KOPT-K1 (cell line): ENCODE measurements around the gene ZNF615.
"Not testable (repeated sequence)": the region's sequence is repeated elsewhere in the genome, so short reads cannot be mapped to it uniquely, and the experiment has no call there.

Source experiments
- H3K27ac ChIP-seq: fragments of 200-600 bp; sonication (generic); 2 replicates; pipeline ENCODE4 v1.5.1; 2016; ENCODE audit warnings: antibody characterized with exemption, mild to moderate bottlenecking, low read depth, low read length; ENCODE audit not compliant: poor library complexity, severe bottlenecking
- H3K36me3 ChIP-seq: fragments of 200-600 bp; sonication (generic); 2 replicates; pipeline ENCODE4 v1.5.1; 2017; ENCODE audit warnings: antibody characterized with exemption, mild to moderate bottlenecking, low read length, moderate library complexity; ENCODE audit not compliant: insufficient read depth
- H3K9me3 ChIP-seq: fragments of 200-600 bp; sonication (generic); 2 replicates; pipeline ENCODE4 v1.5.1; 2017; ENCODE audit warnings: antibody characterized with exemption, low read length, mild to moderate bottlenecking; ENCODE audit not compliant: insufficient read depth, poor library complexity, severe bottlenecking

ZNF615 gene

GRCh38 chr19:51994048-51994644 lies 13.9 kb downstream of the ZNF615 start:
- Histone ChIP-seq H3K27ac (no peak overlapping the region), H3K9me3 (peaks cover 97% of the 10 kb centered on the region), H3K36me3 (peaks cover 70% of the 10 kb centered on the region)

DNA sequence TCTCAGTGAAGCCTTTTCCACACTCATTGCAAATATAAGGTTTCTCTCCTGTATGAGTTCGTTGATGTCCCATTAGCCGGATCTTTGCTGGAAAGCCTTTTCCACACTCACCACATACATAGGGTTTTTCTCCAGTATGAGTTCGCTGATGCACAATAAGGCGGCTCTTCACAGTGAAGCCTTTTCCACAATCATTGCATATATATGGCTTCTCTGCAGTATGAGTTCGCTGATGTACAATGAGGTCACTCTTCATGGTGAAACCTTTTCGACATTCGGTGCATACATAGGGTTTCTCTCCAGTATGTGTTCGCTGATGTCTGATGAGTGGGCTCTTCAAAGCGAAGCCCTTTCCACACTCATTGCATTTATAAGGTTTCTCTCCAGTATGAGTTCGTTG lies 14.6 kb downstream of the ZNF615 start:
- Histone ChIP-seq H3K9me3 (peaks cover 97% of the 10 kb centered on the region), H3K27ac (no peak overlapping the region), H3K36me3 (peaks cover 62% of the 10 kb centered on the region)

DNA sequence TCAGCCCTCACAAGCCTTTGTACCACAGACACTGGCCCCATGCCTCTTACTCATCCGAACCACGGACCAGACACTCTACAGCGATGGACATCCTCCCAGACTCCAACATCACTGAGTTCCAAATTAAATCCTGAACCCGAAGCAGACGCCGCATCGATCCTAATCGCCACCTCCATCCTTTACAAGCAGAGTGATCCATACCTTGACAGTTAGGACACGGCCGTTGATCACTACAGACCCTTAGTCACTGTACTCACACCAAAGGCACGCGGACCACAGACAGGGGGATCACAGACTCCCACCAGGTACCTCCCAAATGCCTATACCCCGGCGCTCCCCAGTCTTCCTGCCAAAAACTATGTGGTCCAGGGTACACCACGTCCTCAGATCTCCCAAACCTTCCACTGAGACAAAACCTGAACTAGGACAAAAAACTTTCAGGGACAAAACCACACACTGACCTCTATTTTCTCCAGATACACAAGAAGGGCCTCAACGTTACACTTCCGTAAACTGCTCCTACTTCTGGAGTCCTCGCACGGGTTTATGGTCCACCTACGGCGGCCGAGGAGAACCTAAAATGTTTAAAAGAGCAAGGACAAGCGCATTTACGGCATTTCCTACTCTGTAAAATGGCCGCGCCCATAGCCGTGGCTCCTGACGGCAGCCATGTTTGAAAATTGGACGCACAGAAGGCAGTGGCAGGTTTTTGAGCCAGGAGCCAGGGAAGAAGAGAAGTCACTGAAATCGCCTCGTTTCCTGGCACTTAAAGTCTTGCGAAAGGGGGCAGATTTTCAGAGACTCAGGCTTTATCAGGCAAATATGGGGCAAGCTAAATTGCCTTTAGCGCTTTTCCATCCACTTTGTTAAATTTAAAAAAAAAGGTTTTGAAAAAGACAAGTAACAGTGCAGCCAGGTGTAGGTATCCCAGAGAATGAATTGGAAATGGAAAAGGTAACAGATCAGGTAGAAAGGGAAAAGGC lies 21.4 kb downstream of the ZNF615 start, which contains the start of gene ZNF350:
Gene ZNF350 (minus strand): TSS at position 532 of the 983 bp plus-strand sequence. CDS start 12,480 bp downstream, outside the sequence.
- peak within 1 kb of the TSS; percentile 61 for H3K27ac ChIP-seq
- peaks cover 5% of the 10 kb centered on the region; the same call in 1 of the 2 replicates for H3K36me3 ChIP-seq
- peaks cover 92% of the 10 kb centered on the region for H3K9me3 ChIP-seq

GRCh38 chr19:51983361-51983760 lies 24.6 kb downstream of the ZNF615 start:
- Histone ChIP-seq H3K27ac (no peak overlapping the region), H3K9me3 (peaks cover 92% of the 10 kb centered on the region), H3K36me3 (peaks cover 24% of the 10 kb centered on the region; the same call in 1 of the 2 replicates)

- Histone ChIP-seq H3K36me3 (peaks cover 24% of the 10 kb centered on the region; the same call in 1 of the 2 replicates), H3K9me3 (peaks cover 95% of the 10 kb centered on the region)
- not testable (repeated sequence) for H3K27ac ChIP-seq
These were observed 27.1 kb downstream of the ZNF615 start for GRCh38 chr19:51980926-51981325.

GRCh38 chr19:51980116-51980736 lies 27.8 kb downstream of the ZNF615 start:
- peaks cover 96% of the 10 kb centered on the region for H3K9me3 ChIP-seq
- H3K36me3 ChIP-seq: peaks cover 24% of the 10 kb centered on the region; the same call in 1 of the 2 replicates
- no peak overlapping the region for H3K27ac ChIP-seq

GRCh38 chr19:51978882-51979281 lies 29.1 kb downstream of the ZNF615 start:
- Histone ChIP-seq H3K36me3 (peaks cover 33% of the 10 kb centered on the region), H3K27ac (no peak overlapping the region), H3K9me3 (peaks cover 96% of the 10 kb centered on the region)

DNA sequence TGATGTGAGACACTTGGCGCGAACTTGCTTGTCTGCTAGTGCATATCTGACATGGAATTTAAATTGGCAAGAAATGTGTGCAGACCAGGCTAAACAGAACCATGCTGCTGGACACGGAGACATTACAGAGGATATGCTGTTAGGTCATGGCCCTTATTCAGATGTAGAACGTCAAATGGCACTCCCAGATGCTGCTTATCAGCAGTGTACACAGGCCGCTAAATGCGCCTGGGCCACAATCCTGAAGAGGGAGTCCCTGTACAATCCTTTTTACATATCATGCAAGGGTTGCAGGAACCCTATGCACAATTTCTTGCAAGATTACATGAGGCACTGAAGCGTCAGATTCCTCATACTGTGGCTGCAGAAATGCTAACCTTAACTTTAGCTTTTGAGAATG lies 30.7 kb downstream of the ZNF615 start:
- peaks cover 98% of the 10 kb centered on the region for H3K9me3 ChIP-seq
- peaks cover 44% of the 10 kb centered on the region for H3K36me3 ChIP-seq
- no peak overlapping the region for H3K27ac ChIP-seq

GRCh38 chr19:51976852-51977251 lies 31.2 kb downstream of the ZNF615 start:
- Histone ChIP-seq H3K36me3 (peaks cover 49% of the 10 kb centered on the region), H3K27ac (no peak overlapping the region), H3K9me3 (peaks cover 99% of the 10 kb centered on the region)

DNA sequence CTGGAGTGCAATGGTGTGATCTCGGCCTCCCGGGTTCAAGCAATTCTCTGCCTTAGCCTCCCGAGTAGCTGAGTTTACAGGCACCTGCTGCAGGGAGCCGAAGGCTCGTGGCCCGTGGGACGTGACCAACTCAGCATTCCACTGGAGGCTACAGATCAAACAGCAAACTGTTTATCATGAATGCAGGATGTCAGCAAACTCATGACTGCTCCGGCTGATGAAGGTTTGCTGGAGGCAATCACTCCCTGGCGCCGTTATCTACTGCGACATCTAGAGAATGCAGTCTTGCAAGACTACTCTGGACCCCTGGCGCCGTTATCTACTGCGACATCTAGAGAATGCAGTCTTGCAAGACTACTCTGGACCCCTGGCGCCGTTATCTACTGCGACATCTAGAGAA lies 32.2 kb downstream of the ZNF615 start:
- H3K9me3 ChIP-seq: peaks cover 99% of the 10 kb centered on the region
- H3K36me3 ChIP-seq: peaks cover 54% of the 10 kb centered on the region
- not testable (repeated sequence) for H3K27ac ChIP-seq

DNA sequence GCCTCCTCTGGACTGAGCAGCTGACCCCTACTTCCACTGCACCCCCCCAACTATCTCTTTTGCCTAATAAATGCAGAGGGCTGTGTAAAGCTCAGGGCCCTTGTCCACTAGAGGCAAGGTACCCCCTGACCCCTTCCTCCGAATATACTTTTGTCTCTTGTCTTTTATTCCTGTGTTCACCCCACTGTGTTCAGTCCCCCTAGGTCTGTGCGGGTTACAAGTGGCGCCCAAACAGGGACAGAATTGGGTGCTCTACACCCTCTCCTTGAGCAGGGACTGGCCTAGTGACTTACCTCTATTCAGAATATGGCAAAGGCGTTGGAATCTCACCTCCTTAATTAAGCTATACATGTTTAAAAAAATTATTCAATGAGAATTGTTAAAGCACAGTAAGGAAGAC lies 36.4 kb downstream of the ZNF615 start:
- peaks cover 99% of the 10 kb centered on the region for H3K9me3 ChIP-seq
- H3K36me3 ChIP-seq: peaks cover 81% of the 10 kb centered on the region
- no peak overlapping the region for H3K27ac ChIP-seq

DNA sequence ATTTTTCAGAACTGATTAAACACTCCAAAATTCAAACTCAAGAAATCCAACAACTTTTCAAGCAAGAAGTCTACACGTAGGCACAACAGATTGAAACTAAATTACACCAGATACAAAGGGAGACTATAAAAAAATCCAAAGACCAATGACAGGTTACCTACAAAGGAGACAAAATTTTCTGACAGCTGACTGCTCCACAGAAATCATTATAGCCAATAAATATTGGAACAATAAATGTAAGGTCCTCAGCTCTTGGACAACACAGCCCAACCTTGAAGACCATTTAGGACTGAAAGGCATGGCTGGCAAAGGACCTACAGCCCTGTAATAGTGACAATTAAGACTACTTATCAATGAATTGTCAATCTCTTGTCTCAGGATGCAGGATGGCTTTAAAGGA lies 37.3 kb downstream of the ZNF615 start:
- no peak overlapping the region for H3K27ac ChIP-seq
- peaks cover 90% of the 10 kb centered on the region for H3K36me3 ChIP-seq
- H3K9me3 ChIP-seq: peaks cover 99% of the 10 kb centered on the region

- peaks cover 94% of the 10 kb centered on the region for H3K9me3 ChIP-seq
- H3K27ac ChIP-seq: no peak overlapping the region
- peaks cover 86% of the 10 kb centered on the region for H3K36me3 ChIP-seq
These were observed 42.4 kb downstream of the ZNF615 start for GRCh38 chr19:51965583-51965982.

- peaks cover 60% of the 10 kb centered on the region for H3K9me3 ChIP-seq
- not testable (repeated sequence) for H3K27ac ChIP-seq
- H3K36me3 ChIP-seq: peaks cover 38% of the 10 kb centered on the region
These were observed 47.3 kb downstream of the ZNF615 start for GRCh38 chr19:51960621-51961233.

GRCh38 chr19:51959791-51960190 lies 48.2 kb downstream of the ZNF615 start:
- H3K27ac ChIP-seq: no peak overlapping the region
- peaks cover 57% of the 10 kb centered on the region for H3K9me3 ChIP-seq
- H3K36me3 ChIP-seq: peaks cover 29% of the 10 kb centered on the region
